ENCODE data around the gene NEIL3.

GRCh38 chr4:177404986-177405385 is 95.3 kb downstream of the NEIL3 start:
- TF ChIP-seq EZH2 (IDR thresholded peaks at IDR 0.05; ENCODE audit: low read length) (no peak), CTCF (optimal IDR thresholded peaks at IDR 0.05 in 1 of 3, IDR thresholded peaks at IDR 0.05 in 1 of 3, conservative IDR thresholded peaks at IDR 0.05 in 1 of 3; ENCODE audit: extremely low read depth in 1 of 3, insufficient read depth in 2 of 3, low read length in 3 of 3) (no peak)

Data from keratinocyte (primary cell).